BJ (cell line): ENCODE data around the gene TLL1. TPM values are rescaled to one million over a fixed set of nuclear protein-coding genes. Genes with fewer than 3 reads are reported as not detected.
A peak's percentile ranks its signal among the peaks of the same experiment; 100 is the strongest.

Source experiments
- CTCF ChIA-PET: fragments of 350-600 bp; formaldehyde crosslinking; extraction: SDS; loops from one replicate; lab custom pipeline; 2021; ENCODE audit warnings: antibody characterized with exemption, inconsistent platforms; lab: Yijun Ruan, JAX
- POLR2A ChIA-PET: fragments of 300-600 bp; sonication (Branson Sonifier 250); formaldehyde crosslinking; extraction: SDS; loops from one replicate; lab custom pipeline; 2021; ENCODE audit warnings: antibody characterized with exemption; lab: Charles Lee
- DNase-seq: peaks from one replicate; pipeline ENCODE4 v3.0.0-alpha.2; 2011; ENCODE audit warnings: low read depth
- H3K27me3 ChIP-seq: 2 replicates; pipeline ENCODE4 v1.6.0; 2011; ENCODE audit warnings: low read length; ENCODE audit not compliant: control insufficient read depth, insufficient read depth
- H3K36me3 ChIP-seq: 2 replicates; pipeline ENCODE4 v1.5.1; 2011; ENCODE audit warnings: low read length; ENCODE audit not compliant: control insufficient read depth, insufficient read depth
- H3K4me3 ChIP-seq: 2 replicates; pipeline ENCODE4 v1.5.1; 2011; ENCODE audit warnings: low read depth, mild to moderate bottlenecking, control low read depth, low read length
- CTCF ChIP-seq: IDR thresholded peaks from 2 replicates; pipeline ENCODE4 v1.5.1; 2011; ENCODE audit warnings: low read depth, mild to moderate bottlenecking, control low read depth, inconsistent platforms, low read length, moderate library complexity; ENCODE audit not compliant: insufficient read depth
- polyA plus RNA-seq: library from polyadenylated mRNA; depleted of rRNA; stranded (reverse); fragments of >200 nt; gene quantifications from 2 replicates; pipeline ENCODE4 v1.2.3, GENCODE V29; 2011

The TLL1 gene
- polyA plus RNA-seq, 1 experiment, result 0.33 TPM

DNA sequence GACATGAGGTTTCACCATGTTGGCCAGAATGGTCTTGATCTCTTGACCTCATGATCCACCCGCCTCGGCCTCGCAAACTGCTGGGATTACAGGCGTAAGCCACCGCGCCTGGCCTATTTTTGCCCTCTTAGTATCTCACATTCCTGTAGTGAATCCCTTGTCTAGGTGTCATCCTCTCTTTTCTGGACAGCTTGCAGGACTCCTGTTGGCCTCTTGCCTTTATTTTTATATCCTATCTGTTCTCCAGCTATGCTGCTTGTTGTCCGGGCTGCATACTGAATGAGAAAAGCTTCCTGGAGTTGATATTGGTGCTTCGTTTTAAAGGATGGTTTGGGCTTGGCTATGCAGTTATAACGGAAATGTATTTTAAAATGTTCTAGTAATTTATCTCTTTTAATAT is 148.6 kb downstream of the TLL1 start:
- H3K27me3 ChIP-seq, result no peaks in the 10 kb centered on the region
- POLR2A ChIA-PET, result no interaction called here
- TF ChIP-seq CTCF, result no peak
- H3K4me3 ChIP-seq, result no peak overlapping the region
- CTCF ChIA-PET, result no interaction called here
- DNase-seq, result no peak
- no peaks in the 10 kb centered on the region for H3K36me3 ChIP-seq

GRCh38 chr4:166034965-166035364 is 161.9 kb downstream of the TLL1 start:
- no peak overlapping the region for H3K4me3 ChIP-seq
- no peaks in the 10 kb centered on the region for H3K27me3 ChIP-seq
- ChIA-PET POLR2A (no interaction called here), CTCF (no interaction called here)
- no peak for TF ChIP-seq CTCF
- H3K36me3 ChIP-seq, result no peaks in the 10 kb centered on the region
- no peak for DNase-seq

- H3K4me3 ChIP-seq, result no peak overlapping the region
- ChIA-PET CTCF (no interaction called here), POLR2A (no interaction called here)
- no peak for DNase-seq
- no peak for TF ChIP-seq CTCF
- no peaks in the 10 kb centered on the region for H3K36me3 ChIP-seq
- no peaks in the 10 kb centered on the region for H3K27me3 ChIP-seq
Measured at GRCh38 chr4:166039822-166040221, 166.8 kb downstream of the TLL1 start.

GRCh38 chr4:166042510-166043055 is 169.5 kb downstream of the TLL1 start:
- no peaks in the 10 kb centered on the region for H3K36me3 ChIP-seq
- ChIA-PET CTCF (no interaction called here), POLR2A (no interaction called here)
- TF ChIP-seq CTCF, result no peak
- H3K27me3 ChIP-seq, result no peaks in the 10 kb centered on the region
- H3K4me3 ChIP-seq, result 0 out of 2 replicates have a peak overlapping the region, but pooled peaks have one; percentile 3
- DNase-seq, result no peak

GRCh38 chr4:166043801-166044200 is 170.8 kb downstream of the TLL1 start:
- Histone ChIP-seq H3K4me3 (no peak overlapping the region), H3K36me3 (no peaks in the 10 kb centered on the region), H3K27me3 (no peaks in the 10 kb centered on the region)
- ChIA-PET POLR2A (no interaction called here), CTCF (no interaction called here)
- no peak for TF ChIP-seq CTCF
- DNase-seq, result no peak
